HepG2 (cell line): ENCODE results near the gene METTL26. TPM values are rescaled to one million over a fixed set of nuclear protein-coding genes. Genes with fewer than 3 reads are reported as not detected.

Source experiments
- ARID4A ChIP-seq: sonication (generic); formaldehyde crosslinking; IDR thresholded peaks from 2 replicates; pipeline ENCODE4 v1.5.0; 2020; ENCODE audit warnings: mild to moderate bottlenecking, missing genetic modification reagents, borderline replicate concordance
- CAMTA2 ChIP-seq: sonication (generic); formaldehyde crosslinking; IDR thresholded peaks from 2 replicates; pipeline ENCODE4 v1.4.0; 2020; ENCODE audit warnings: mild to moderate bottlenecking, missing genetic modification reagents, borderline replicate concordance
- CBX5 ChIP-seq: sonication (generic); formaldehyde crosslinking; IDR thresholded peaks from 2 replicates; pipeline ENCODE4 v1.4.0; 2020; ENCODE audit warnings: missing genetic modification reagents, borderline replicate concordance
- CREBL2 ChIP-seq: sonication (generic); formaldehyde crosslinking; IDR thresholded peaks from 2 replicates; pipeline ENCODE4 v1.8.1; 2023; ENCODE audit warnings: missing genetic modification reagents, mild to moderate bottlenecking, borderline replicate concordance
- FOXO4 ChIP-seq: sonication (generic); formaldehyde crosslinking; conservative IDR thresholded peaks from 2 replicates; pipeline ENCODE4 v1.8.1; 2023; ENCODE audit warnings: missing genetic modification reagents
- GMEB2 ChIP-seq: IDR thresholded peaks from 2 replicates; pipeline ENCODE4 v1.6.1; 2016; ENCODE audit warnings: missing biosample characterization, missing genetic modification reagents, low read depth
- KLF6 ChIP-seq: IDR thresholded peaks from 2 replicates; pipeline ENCODE4 v1.8.0; 2016; ENCODE audit warnings: missing biosample characterization, missing genetic modification reagents
- NR3C1 ChIP-seq: sonication (generic); formaldehyde crosslinking; IDR thresholded peaks from 2 replicates; pipeline ENCODE4 v1.4.0; 2020; ENCODE audit warnings: missing genetic modification reagents
- PHF5A ChIP-seq: IDR thresholded peaks from one replicate; pipeline ENCODE4 v1.6.1; 2018; ENCODE audit warnings: low read depth, missing genetic modification reagents; ENCODE audit not compliant: unreplicated experiment
- THYN1 ChIP-seq: sonication (generic); formaldehyde crosslinking; IDR thresholded peaks from 2 replicates; pipeline ENCODE4 v1.8.1; 2023; ENCODE audit warnings: low read depth, mild to moderate bottlenecking, moderate library complexity, missing genetic modification reagents, borderline replicate concordance
- ZNF275 ChIP-seq: sonication (generic); formaldehyde crosslinking; IDR thresholded peaks from 2 replicates; pipeline ENCODE4 v1.8.0; 2022; ENCODE audit warnings: missing genetic modification reagents, mild to moderate bottlenecking, inconsistent platforms, borderline replicate concordance
- ZNF501 ChIP-seq: sonication (generic); formaldehyde crosslinking; IDR thresholded peaks from 2 replicates; pipeline ENCODE4 v1.5.1; 2020; ENCODE audit warnings: mild to moderate bottlenecking, moderate library complexity, missing genetic modification reagents
- polyA plus RNA-seq, 8 experiments: library from polyadenylated mRNA; depleted of rRNA in 3 of 8; stranded (reverse) in 7 of 8; unstranded in 1 of 8; fragments of >200 nt; fragmentation: Illumina TruSeq in 4 of 8; extraction: Trizol in 4 of 8; gene quantifications; 2 replicates each; pipeline versions ENCODE4 v1.2.1 to v1.2.3, GENCODE V29; 2011 to 2016; ENCODE audit warnings: low read depth in 4 of 8, missing spikeins in 1 of 8, mixed read lengths in 1 of 8; ENCODE audit not compliant: insufficient read depth in 1 of 8
- total RNA-seq, 5 experiments: library from RNA; depleted of rRNA; stranded (reverse); fragments of >200 nt; fragmentation: Illumina TruSeq; extraction: Trizol; gene quantifications; 2 replicates each; pipeline ENCODE4 v1.2.3, GENCODE V29; 2016; ENCODE audit warnings: low read depth in 1 of 5
- TF ChIP-seq, protein P1 (sequence below): sonication (generic); formaldehyde crosslinking; IDR thresholded peaks from 2 replicates; pipeline ENCODE4 v1.4.0; 2020; ENCODE audit warnings: mild to moderate bottlenecking, missing genetic modification reagents
- TF ChIP-seq, protein P2 (sequence below): sonication (generic); formaldehyde crosslinking; IDR thresholded peaks from 2 replicates; pipeline ENCODE4 v1.5.0; 2020; ENCODE audit warnings: missing genetic modification reagents

Gene METTL26
- total and polyA plus RNA-seq, 2 of the 13 experiments (the other 11 are each of a cell fraction or from before 2014, with no cell fraction given) = 65.5 to 70.1 TPM

DNA sequence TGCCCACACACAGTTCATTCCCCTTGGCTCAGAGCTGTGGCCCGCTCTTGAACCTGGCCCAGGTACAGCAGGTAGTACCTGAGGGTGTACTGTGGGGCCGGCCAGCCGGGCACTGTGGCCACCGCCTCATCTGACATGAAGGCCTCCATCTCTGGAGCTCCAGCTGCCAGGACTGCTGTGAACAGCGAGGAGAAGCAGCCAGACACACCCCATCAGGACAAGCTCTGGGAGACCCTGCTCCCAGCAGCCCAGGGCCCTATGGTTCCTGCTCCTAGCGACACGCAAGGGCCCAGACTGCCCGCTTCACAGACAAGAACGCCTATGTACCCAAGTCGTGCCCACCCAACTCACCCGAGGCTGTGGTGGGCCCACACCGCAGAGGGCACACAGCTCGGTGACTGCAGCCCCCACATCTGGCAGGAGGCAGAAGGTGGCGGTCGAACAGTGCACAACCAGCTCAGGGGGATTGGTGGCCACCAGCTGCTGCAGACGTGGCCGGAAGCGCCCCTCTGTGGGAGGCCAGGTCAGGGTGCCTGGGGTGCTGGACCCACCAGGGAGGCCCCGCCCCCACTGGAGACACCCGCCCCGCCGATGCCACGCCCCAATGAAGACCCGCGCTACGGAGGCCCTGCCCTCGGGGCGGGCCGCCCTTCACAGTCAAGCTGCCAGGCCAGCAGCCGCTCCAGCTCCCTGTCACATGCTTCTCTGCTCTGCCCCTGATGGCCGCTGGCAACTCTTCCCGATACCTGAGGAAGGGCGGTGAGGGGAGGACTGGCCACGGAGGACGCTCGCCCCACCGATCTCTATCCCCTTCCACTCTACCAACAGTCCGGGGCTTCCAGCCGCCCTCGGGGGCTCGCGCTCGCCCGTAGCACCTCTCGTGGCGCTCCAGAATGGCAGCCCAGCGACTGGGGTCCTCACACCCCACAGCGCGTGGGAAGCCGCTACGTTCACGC lies 43.0 kb upstream of the METTL26 start (continued):
- TF ChIP-seq FOXO4 (CRISPR knock-in tag) (no peak), ZNF275 (no peak), PHF5A (CRISPR knock-in tag) (no peak), CAMTA2 (CRISPR knock-in tag) (no peak), CBX5 (CRISPR knock-in tag) (no peak), KLF6 (CRISPR knock-in tag) (no peak), ARID4A (CRISPR knock-in tag) (peak; percentile 71), NR3C1 (CRISPR knock-in tag) (no peak), THYN1 (CRISPR knock-in tag) (no peak), CREBL2 (CRISPR knock-in tag) (no peak), GMEB2 (CRISPR knock-in tag) (no peak), ZNF501 (CRISPR knock-in tag) (peak; percentile 76)
- TF ChIP-seq, protein P1, sequence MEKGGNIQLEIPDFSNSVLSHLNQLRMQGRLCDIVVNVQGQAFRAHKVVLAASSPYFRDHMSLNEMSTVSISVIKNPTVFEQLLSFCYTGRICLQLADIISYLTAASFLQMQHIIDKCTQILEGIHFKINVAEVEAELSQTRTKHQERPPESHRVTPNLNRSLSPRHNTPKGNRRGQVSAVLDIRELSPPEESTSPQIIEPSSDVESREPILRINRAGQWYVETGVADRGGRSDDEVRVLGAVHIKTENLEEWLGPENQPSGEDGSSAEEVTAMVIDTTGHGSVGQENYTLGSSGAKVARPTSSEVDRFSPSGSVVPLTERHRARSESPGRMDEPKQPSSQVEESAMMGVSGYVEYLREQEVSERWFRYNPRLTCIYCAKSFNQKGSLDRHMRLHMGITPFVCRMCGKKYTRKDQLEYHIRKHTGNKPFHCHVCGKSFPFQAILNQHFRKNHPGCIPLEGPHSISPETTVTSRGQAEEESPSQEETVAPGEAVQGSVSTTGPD (CRISPR knock-in tag) = no peak
- TF ChIP-seq, protein P2, sequence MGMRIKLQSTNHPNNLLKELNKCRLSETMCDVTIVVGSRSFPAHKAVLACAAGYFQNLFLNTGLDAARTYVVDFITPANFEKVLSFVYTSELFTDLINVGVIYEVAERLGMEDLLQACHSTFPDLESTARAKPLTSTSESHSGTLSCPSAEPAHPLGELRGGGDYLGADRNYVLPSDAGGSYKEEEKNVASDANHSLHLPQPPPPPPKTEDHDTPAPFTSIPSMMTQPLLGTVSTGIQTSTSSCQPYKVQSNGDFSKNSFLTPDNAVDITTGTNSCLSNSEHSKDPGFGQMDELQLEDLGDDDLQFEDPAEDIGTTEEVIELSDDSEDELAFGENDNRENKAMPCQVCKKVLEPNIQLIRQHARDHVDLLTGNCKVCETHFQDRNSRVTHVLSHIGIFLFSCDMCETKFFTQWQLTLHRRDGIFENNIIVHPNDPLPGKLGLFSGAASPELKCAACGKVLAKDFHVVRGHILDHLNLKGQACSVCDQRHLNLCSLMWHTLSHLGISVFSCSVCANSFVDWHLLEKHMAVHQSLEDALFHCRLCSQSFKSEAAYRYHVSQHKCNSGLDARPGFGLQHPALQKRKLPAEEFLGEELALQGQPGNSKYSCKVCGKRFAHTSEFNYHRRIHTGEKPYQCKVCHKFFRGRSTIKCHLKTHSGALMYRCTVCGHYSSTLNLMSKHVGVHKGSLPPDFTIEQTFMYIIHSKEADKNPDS (CRISPR knock-in tag) = no peak
